ENCODE results near the gene FREM1.

Gene FREM1

DNA sequence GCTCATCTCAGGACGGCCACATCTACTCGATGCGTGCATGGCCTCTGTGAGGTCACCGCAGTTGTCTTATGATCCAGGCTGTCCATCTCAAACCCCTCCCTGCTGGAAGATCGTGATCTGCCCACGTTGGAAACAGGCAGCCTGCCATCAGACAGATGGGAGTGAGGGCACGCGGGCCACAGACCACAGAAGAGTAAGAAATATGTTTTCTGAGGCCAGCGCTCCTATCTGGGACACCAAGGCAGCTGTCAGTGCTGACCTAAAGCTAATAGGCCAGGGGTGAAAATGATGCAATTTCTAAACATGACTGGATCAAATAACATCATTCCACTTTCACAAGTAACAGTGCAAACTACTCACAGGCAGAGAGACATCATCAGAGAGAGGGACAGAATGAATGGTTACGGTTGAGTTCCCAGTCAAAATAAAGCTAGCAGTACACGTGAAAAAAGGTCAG lies 130.6 kb downstream of the FREM1 start:
- Histone ChIP-seq H3K27me3 (ENCODE audit: low read depth) (0 out of 2 replicates have a peak, but pooled peaks cover 8% of the 10 kb centered on the region), H3K36me3 (replicated peaks) (no peaks in the 10 kb centered on the region), H3K4me1 (no peaks in the 10 kb centered on the region), H3K9me3 (no peaks in the 10 kb centered on the region), H3K4me3 (no peak overlapping the region)
- in situ Hi-C loops (cut with MboI; ENCODE audit: low sequenced_read_pairs) = no loop called here
- no peak for DNase-seq (ENCODE audit: low spot score in 2 of 2)

DNA sequence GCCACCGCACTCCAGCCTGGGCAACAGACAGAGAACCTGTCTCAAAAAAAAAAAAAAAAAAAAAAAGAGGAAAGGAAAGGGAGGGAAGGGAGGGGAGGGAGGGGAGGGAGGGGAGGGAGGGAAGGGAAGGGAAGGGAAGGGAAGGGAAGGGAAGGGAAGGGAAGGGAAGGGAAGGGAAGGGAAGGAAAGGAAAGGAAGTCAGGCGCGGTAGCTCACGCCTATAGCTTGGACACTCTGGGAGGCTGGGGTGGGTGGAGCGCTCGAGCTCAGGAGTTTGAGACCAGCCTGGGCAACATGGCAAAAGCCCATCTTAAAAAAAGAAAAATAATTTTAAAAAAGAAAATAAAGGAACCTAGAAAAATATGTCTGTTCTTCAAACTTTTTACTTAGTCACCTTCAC lies 131.7 kb downstream of the FREM1 start:
- Histone ChIP-seq H3K4me3 (no peak overlapping the region), H3K27me3 (ENCODE audit: low read depth) (0 out of 2 replicates have a peak, but pooled peaks cover 8% of the 10 kb centered on the region), H3K9me3 (no peaks in the 10 kb centered on the region), H3K4me1 (no peaks in the 10 kb centered on the region), H3K36me3 (replicated peaks) (no peaks in the 10 kb centered on the region)
- in situ Hi-C loops (cut with MboI; ENCODE audit: low sequenced_read_pairs) = no loop called here
- DNase-seq (ENCODE audit: low spot score in 2 of 2) = no peak

DNA sequence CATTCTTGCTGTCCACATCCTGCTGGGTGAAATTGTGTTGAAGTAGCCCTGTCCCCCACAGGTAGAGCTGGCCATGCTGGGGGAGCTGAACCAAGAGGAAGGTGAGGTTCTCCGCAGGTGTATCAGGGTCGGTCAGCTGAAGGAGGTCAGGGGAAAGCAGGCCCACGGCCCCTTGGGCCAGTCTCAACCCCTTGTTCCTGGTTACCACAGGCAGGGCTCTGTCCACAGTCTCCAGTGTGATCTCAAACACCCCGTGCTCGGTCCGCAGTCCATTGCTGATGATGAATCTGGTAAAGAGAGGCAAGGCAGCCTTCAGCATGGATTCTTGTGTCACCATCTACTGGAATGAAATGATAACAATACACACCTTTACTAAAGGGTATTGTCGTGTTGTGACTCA lies 134.3 kb downstream of the FREM1 start:
- 0 out of 2 replicates have a peak, but pooled peaks cover 5% of the 10 kb centered on the region for H3K27me3 ChIP-seq (ENCODE audit: low read depth)
- no peaks in the 10 kb centered on the region for H3K9me3 ChIP-seq
- in situ Hi-C loops (cut with MboI; ENCODE audit: low sequenced_read_pairs) = no loop called here
- H3K36me3 ChIP-seq (replicated peaks) = no peaks in the 10 kb centered on the region
- H3K4me3 ChIP-seq = no peak overlapping the region
- no peak for DNase-seq (ENCODE audit: low spot score in 2 of 2)
- no peaks in the 10 kb centered on the region for H3K4me1 ChIP-seq

DNA sequence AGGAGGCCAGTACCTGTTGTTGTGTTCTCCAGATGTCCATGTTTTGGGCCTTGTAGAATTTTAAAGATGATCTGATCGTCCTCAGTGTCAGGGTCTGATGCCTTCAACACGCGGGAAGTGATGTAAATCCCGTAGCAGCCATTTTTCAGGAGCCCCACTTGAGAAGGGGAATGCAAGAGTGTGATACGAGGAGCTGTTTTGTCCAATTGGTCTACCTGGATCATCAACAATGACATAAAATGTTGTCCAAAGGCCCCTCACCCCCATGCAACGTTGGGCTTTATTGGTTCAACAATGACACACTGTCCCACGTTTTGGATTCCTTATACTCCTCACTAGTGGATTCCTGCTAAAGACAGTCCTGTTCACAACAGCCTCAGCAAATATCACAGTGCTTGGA lies 139.6 kb downstream of the FREM1 start:
- H3K4me3 ChIP-seq = no peak overlapping the region
- H3K36me3 ChIP-seq (replicated peaks) = no peaks in the 10 kb centered on the region
- no peaks in the 10 kb centered on the region for H3K9me3 ChIP-seq
- no peaks in the 10 kb centered on the region for H3K4me1 ChIP-seq
- peaks cover 8% of the 10 kb centered on the region; the same call in 1 of the 2 replicates for H3K27me3 ChIP-seq (ENCODE audit: low read depth)
- DNase-seq (ENCODE audit: low spot score in 2 of 2) = no peak
- in situ Hi-C loops (cut with MboI; ENCODE audit: low sequenced_read_pairs) = no loop called here

DNA sequence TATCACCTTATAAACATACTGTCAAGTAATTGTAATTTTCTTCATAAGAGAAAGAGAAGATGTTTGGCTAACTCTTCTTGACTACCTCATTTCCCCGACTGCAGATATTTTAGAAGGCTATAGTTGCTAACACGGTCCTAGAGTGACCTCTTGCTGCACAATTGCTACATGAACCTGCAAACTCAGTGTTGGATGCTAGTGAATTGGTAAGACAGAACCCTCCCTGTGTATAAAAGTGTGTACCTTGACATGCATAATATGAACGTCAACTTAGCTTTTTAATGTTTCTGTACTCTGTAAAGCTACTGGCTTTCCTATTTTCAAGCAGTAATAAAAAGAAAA lies 141.0 kb downstream of the FREM1 start:
- Histone ChIP-seq H3K27me3 (ENCODE audit: low read depth) (peaks cover 8% of the 10 kb centered on the region; the same call in 1 of the 2 replicates), H3K36me3 (replicated peaks) (no peaks in the 10 kb centered on the region), H3K4me1 (no peaks in the 10 kb centered on the region), H3K9me3 (no peaks in the 10 kb centered on the region), H3K4me3 (no peak overlapping the region)
- DNase-seq (ENCODE audit: low spot score in 2 of 2) = peak in 1 of 2 experiments; percentile 7
- in situ Hi-C loops (cut with MboI; ENCODE audit: low sequenced_read_pairs) = loop anchor here (5.0 kb wide), 1 partner anchor 302 kb away; no protein-coding TSS in a partner anchor

DNA sequence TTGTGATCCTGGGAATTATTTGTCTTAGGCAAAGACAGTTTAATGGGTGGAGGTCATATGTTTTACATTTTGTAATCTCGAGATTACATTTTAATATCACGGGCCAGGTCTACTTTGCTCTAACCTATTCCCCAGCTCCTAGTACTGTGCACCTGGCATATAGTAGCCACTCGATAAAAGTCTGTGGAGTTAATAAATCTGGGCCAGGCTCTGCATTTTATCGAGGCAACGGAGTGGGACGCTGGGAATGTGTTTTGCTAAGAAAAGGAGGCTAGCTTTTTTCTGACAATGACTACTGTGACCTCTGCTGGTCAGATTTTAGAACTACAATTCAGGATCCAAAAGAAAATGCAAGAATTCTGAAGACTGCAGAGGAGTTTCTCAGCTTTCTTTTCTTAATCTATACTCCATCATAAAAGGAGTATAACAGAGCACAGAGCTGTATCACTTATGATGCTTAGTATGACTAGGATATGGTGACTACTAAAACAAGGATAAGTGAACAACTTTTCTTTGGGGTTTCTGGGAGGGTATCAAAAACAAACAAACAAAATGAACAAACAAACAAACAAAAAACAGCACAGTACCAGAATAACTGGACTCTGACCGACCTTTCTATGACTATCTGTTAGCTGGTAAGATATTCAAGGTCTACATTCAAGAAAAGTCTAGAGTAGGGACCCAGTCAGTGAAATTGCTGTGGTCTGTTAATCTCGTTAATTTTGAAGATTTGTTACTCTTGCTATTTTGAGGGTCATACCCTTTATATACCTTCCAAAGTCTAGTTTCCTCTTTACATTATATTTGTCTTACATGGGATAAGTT lies 141.6 kb downstream of the FREM1 start:
- peaks cover 8% of the 10 kb centered on the region; the same call in 1 of the 2 replicates for H3K27me3 ChIP-seq (ENCODE audit: low read depth)
- in situ Hi-C loops (cut with MboI; ENCODE audit: low sequenced_read_pairs) = loop anchor here (5.0 kb wide), 1 partner anchor 301 kb away; no protein-coding TSS in a partner anchor
- no peaks in the 10 kb centered on the region for H3K4me1 ChIP-seq
- no peak overlapping the region for H3K4me3 ChIP-seq
- no peaks in the 10 kb centered on the region for H3K36me3 ChIP-seq (replicated peaks)
- H3K9me3 ChIP-seq = no peaks in the 10 kb centered on the region
- DNase-seq (ENCODE audit: low spot score in 2 of 2) = peak; percentile 43 to 64

DNA sequence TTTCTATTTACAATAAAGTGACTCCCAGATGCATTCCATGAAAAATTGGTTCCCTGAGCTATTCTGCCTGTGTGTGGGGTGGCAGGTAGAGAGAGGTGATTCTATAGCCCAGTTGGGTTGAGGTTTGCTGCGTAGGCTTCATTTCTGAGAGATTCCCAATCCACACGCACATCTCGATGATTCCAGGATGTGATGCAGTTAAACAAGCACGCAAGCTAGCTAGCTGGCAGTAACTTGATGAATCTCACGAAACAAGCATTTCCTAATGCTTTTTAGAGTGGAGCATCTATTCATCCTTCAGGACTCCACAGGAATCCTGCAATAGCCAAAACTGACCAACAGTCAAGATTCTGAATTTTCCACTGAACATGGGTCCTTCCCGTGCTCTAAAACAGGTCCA lies 143.9 kb downstream of the FREM1 start:
- no peak for DNase-seq (ENCODE audit: low spot score in 2 of 2)
- Histone ChIP-seq H3K27me3 (ENCODE audit: low read depth) (peaks cover 17% of the 10 kb centered on the region; the same call in 1 of the 2 replicates), H3K9me3 (no peaks in the 10 kb centered on the region), H3K4me1 (no peaks in the 10 kb centered on the region), H3K36me3 (replicated peaks) (no peaks in the 10 kb centered on the region), H3K4me3 (no peak overlapping the region)
- in situ Hi-C loops (cut with MboI; ENCODE audit: low sequenced_read_pairs) = loop anchor here (5.0 kb wide), 1 partner anchor 299 kb away; no protein-coding TSS in a partner anchor

- Histone ChIP-seq H3K36me3 (replicated peaks) (no peaks in the 10 kb centered on the region), H3K27me3 (ENCODE audit: low read depth) (peaks cover 13% of the 10 kb centered on the region), H3K4me3 (no peak overlapping the region), H3K9me3 (no peaks in the 10 kb centered on the region), H3K4me1 (no peaks in the 10 kb centered on the region)
- in situ Hi-C loops (cut with MboI; ENCODE audit: low sequenced_read_pairs) = no loop called here
- no peak for DNase-seq (ENCODE audit: low spot score in 2 of 2)
Observed at GRCh38 chr9:14761584-14761983, 148.6 kb downstream of the FREM1 start.

DNA sequence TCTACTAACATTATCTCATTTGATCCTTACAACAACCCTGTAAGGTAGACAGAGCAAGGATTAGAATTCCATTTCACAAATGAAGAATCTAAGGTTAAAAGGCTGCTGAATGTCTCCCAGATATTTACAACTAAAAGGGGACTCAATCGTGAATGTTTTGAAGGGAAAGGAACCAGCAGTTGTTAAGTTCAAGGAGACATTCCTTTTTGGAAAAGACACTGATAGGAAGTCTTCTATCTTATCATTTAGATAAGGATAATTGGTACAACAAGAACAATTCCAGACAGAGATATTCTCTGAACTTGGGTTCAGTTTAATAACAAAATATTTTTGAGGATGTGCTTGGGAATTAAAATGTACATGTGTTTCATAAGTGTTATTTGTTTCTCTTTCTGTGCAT lies 150.2 kb downstream of the FREM1 start:
- Histone ChIP-seq H3K36me3 (replicated peaks) (no peaks in the 10 kb centered on the region), H3K9me3 (no peaks in the 10 kb centered on the region), H3K4me3 (no peak overlapping the region), H3K4me1 (no peaks in the 10 kb centered on the region), H3K27me3 (ENCODE audit: low read depth) (peaks cover 9% of the 10 kb centered on the region)
- in situ Hi-C loops (cut with MboI; ENCODE audit: low sequenced_read_pairs) = no loop called here
- DNase-seq (ENCODE audit: low spot score in 2 of 2) = no peak

GRCh38 chr9:14756291-14756690 lies 153.9 kb downstream of the FREM1 start:
- peaks cover 5% of the 10 kb centered on the region; the same call in 1 of the 2 replicates for H3K27me3 ChIP-seq (ENCODE audit: low read depth)
- H3K9me3 ChIP-seq = no peaks in the 10 kb centered on the region
- H3K4me3 ChIP-seq = no peak overlapping the region
- no peaks in the 10 kb centered on the region for H3K4me1 ChIP-seq
- no peaks in the 10 kb centered on the region for H3K36me3 ChIP-seq (replicated peaks)
- DNase-seq (ENCODE audit: low spot score in 2 of 2) = no peak
- in situ Hi-C loops (cut with MboI; ENCODE audit: low sequenced_read_pairs) = no loop called here

GRCh38 chr9:14752871-14753270 lies 157.4 kb downstream of the FREM1 start:
- no peak for DNase-seq (ENCODE audit: low spot score in 2 of 2)
- H3K9me3 ChIP-seq = no peaks in the 10 kb centered on the region
- in situ Hi-C loops (cut with MboI; ENCODE audit: low sequenced_read_pairs) = no loop called here
- no peak overlapping the region for H3K4me3 ChIP-seq
- peaks cover 11% of the 10 kb centered on the region; the same call in 1 of the 2 replicates for H3K27me3 ChIP-seq (ENCODE audit: low read depth)
- H3K4me1 ChIP-seq = no peaks in the 10 kb centered on the region
- no peaks in the 10 kb centered on the region for H3K36me3 ChIP-seq (replicated peaks)

DNA sequence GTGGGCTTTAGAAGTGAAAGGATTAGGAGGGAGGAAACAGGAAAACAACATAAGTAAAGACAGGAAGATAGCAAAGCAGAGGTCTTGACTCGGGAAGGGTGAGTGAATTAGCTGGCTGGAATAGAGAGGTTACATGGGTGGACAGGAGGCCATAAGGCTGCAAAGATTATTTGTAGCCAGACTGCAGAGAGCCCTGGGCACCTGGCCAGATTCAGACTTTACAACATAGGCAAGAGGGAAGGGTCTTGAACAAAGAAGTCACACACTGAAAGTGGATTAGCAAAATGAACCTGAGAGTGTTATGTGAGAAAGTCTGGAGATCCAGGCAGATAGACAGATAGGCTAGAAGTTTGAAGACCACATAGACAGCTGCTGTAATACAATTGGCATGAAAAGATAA lies 158.0 kb downstream of the FREM1 start:
- no peak for DNase-seq (ENCODE audit: low spot score in 2 of 2)
- Histone ChIP-seq H3K4me3 (no peak overlapping the region), H3K36me3 (replicated peaks) (no peaks in the 10 kb centered on the region), H3K9me3 (no peaks in the 10 kb centered on the region), H3K4me1 (no peaks in the 10 kb centered on the region), H3K27me3 (ENCODE audit: low read depth) (peaks cover 11% of the 10 kb centered on the region; the same call in 1 of the 2 replicates)
- in situ Hi-C loops (cut with MboI; ENCODE audit: low sequenced_read_pairs) = no loop called here

DNA sequence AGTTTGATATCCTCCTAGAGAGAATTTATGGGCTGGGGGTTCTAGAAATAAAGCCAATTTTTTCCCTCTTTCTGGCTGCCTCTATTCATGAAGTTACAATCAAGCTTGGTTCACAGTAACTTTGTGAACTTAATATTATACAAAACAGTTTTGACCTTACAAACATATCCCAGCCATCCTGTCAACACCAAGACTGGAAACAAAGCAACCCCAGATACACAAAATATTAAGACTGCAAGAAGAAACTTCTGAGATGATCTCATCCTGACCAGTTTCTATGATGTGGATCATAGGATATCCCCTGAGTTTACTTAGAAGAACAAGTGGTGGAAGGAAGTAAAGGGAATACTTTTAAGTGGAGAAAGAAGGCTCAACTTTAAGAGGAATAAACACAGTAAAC lies 159.4 kb downstream of the FREM1 start:
- DNase-seq (ENCODE audit: low spot score in 2 of 2) = no peak
- H3K9me3 ChIP-seq = no peaks in the 10 kb centered on the region
- peaks cover 11% of the 10 kb centered on the region; the same call in 1 of the 2 replicates for H3K27me3 ChIP-seq (ENCODE audit: low read depth)
- in situ Hi-C loops (cut with MboI; ENCODE audit: low sequenced_read_pairs) = no loop called here
- no peaks in the 10 kb centered on the region for H3K36me3 ChIP-seq (replicated peaks)
- H3K4me3 ChIP-seq = no peak overlapping the region
- H3K4me1 ChIP-seq = no peaks in the 10 kb centered on the region

DNA sequence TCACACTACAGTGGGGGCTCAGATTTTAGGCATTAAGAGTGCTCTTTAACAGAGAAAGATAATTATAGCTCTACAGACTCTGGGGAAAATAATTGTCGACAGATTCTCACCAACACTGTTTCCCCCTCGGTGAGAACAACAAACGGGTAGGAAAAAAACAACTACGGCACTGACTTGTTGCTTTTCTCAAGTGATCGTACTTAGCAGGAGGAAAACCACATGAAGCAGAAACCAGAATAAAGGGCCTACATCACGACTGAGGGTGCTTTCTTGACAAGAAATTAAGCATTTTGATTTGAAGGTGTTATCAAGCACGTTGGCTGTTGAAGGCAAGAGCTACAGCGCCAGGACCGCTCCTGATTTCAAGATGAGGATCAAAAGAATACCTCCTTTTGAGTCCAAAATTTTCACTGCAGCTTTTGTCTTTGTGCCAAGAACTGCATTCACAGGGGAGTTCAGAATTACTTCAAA lies 160.5 kb downstream of the FREM1 start:
- no peak for DNase-seq (ENCODE audit: low spot score in 2 of 2)
- no peaks in the 10 kb centered on the region for H3K9me3 ChIP-seq

More for the DNA sequence above, 160.5 kb downstream of the FREM1 start:
- no peak overlapping the region for H3K4me3 ChIP-seq
- no peaks in the 10 kb centered on the region for H3K36me3 ChIP-seq (replicated peaks)
- peaks cover 11% of the 10 kb centered on the region; the same call in 1 of the 2 replicates for H3K27me3 ChIP-seq (ENCODE audit: low read depth)
- no peaks in the 10 kb centered on the region for H3K4me1 ChIP-seq
- in situ Hi-C loops (cut with MboI; ENCODE audit: low sequenced_read_pairs) = no loop called here
